ENCODE measurements around the gene SOAT2.

DNA sequence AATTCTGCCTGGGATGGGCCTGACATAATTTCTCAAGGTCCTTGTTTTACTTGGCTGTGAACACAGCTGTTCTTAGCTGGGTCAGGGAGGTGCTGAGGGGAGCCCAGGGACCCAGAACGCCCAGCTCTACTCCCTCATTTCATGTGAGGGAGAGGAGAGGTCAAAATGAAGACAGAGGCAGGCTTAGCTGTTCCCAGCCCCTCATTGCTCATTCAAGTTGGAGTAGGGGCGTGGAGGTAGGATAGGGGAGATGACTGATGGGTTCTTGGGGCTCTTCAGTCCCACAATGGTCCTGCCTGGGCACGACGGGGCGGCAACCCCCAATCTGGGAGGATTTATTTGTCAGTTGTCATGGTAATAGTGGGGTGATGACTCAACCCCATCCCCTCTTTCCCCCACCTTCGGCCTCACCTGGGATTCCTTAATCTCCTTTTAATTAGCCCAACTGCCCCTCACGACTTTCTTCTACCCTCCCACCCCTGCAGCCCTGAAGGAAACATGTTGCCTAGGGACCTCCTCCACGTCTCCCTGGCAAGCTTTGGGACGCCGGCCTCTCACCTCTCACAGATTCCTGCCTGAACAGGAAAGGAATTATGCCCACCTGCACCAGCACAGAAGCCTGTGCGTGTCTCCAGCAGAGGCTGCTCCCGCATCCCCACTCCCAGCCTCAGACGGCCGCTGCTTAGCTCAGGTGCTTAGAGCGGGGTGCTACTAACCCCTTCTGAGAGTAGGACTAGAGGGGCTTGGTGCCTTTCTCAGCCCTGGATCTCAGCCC lies 34.3 kb upstream of the SOAT2 start:
- TF ChIP-seq, protein P1, sequence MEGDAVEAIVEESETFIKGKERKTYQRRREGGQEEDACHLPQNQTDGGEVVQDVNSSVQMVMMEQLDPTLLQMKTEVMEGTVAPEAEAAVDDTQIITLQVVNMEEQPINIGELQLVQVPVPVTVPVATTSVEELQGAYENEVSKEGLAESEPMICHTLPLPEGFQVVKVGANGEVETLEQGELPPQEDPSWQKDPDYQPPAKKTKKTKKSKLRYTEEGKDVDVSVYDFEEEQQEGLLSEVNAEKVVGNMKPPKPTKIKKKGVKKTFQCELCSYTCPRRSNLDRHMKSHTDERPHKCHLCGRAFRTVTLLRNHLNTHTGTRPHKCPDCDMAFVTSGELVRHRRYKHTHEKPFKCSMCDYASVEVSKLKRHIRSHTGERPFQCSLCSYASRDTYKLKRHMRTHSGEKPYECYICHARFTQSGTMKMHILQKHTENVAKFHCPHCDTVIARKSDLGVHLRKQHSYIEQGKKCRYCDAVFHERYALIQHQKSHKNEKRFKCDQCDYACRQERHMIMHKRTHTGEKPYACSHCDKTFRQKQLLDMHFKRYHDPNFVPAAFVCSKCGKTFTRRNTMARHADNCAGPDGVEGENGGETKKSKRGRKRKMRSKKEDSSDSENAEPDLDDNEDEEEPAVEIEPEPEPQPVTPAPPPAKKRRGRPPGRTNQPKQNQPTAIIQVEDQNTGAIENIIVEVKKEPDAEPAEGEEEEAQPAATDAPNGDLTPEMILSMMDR (IDR thresholded peaks at IDR 0.05), result no peak
- TF ChIP-seq EZH2phosphoT487 (IDR thresholded peaks at IDR 0.05) (no peak), EZH2 (IDR thresholded peaks at IDR 0.05) (no peak)
